Activated CD4-positive, alpha-beta memory T cell treated with anti-CD3 and anti-CD28 coated beads for 36 hours (primary cell): ENCODE measurements around the gene SHMT2. TPM values are rescaled to one million over a fixed set of nuclear protein-coding genes. Genes with fewer than 3 reads are reported as not detected.

ENCODE experiments used
- CTCF ChIA-PET: fragments of 350-600 bp; sonication (Branson Sonifier 250); formaldehyde crosslinking; loops from one replicate; lab custom pipeline; 2021; ENCODE audit warnings: antibody characterized with exemption, inconsistent platforms; lab: Charles Lee
- POLR2A ChIA-PET: fragments of 350-600 bp; sonication (Branson Sonifier 250); formaldehyde crosslinking; loops from one replicate; lab custom pipeline; 2021; ENCODE audit warnings: antibody characterized with exemption; lab: Charles Lee
- DNase-seq: peaks from one replicate; pipeline ENCODE4 v3.0.0-alpha.2; 2020
- H3K27ac Mint-ChIP-seq: one replicate; pipeline ENCODE4 v1.8.0; 2021; ENCODE audit warnings: mixed read lengths
- H3K27me3 Mint-ChIP-seq: one replicate; pipeline ENCODE4 v1.8.0; 2021; ENCODE audit warnings: mixed read lengths
- H3K36me3 Mint-ChIP-seq: one replicate; pipeline ENCODE4 v1.8.0; 2021; ENCODE audit warnings: mixed read lengths
- H3K4me1 Mint-ChIP-seq: one replicate; pipeline ENCODE4 v1.8.0; 2021; ENCODE audit warnings: low read depth, mixed read lengths
- H3K4me3 Mint-ChIP-seq: one replicate; pipeline ENCODE4 v1.8.0; 2021; ENCODE audit warnings: mild to moderate bottlenecking, mixed read lengths
- H3K9me3 Mint-ChIP-seq: one replicate; pipeline ENCODE4 v1.8.0; 2021; ENCODE audit warnings: mixed read lengths
- intact Hi-C: fragments of 100-400 bp; cut with micrococcal nuclease; formaldehyde crosslinking; loops from one replicate; pipeline ENCODE4 v1.15.1; 2023
- total RNA-seq, 2 experiments: library from RNA; stranded (reverse); gene quantifications; one replicate each; pipeline ENCODE4 v1.2.3, GENCODE V29; 2021

The SHMT2 gene
- total RNA-seq, 2 experiments from 2014 or later = 401 to 404 TPM

GRCh38 chr12:57242691-57243454, 13.4 kb downstream of the SHMT2 start:
- ChIA-PET POLR2A (interaction anchor here (0.8 to 2.0 kb wide), 8 partner anchors 9 to 28 kb away, joined by 3 to 11 read pairs (median 4); partner anchors contain the start of gene SHMT2), CTCF (interaction anchor here (0.6 to 15.0 kb wide), 40 partner anchors 9 to 548 kb away, joined by 3 to 447 read pairs (median 5); partner anchors contain the start of genes LRP1, NXPH4, SHMT2 and STAT6)
- no peak overlapping the region for H3K27ac Mint-ChIP-seq
- peaks cover 28% of the 10 kb centered on the region for H3K27me3 Mint-ChIP-seq
- H3K4me3 Mint-ChIP-seq = peak overlapping the region; percentile 63
- H3K36me3 Mint-ChIP-seq = no peaks in the 10 kb centered on the region
- H3K9me3 Mint-ChIP-seq = no peaks in the 10 kb centered on the region
- peaks cover 39% of the 10 kb centered on the region for H3K4me1 Mint-ChIP-seq
- peak; percentile 80 for DNase-seq
- intact Hi-C loops = loop anchor here (1.0 to 5.0 kb wide), 2 partner anchors 29 to 131 kb away; partner anchors contain the start of gene STAT6

GRCh38 chr12:57243521-57244311, 14.2 kb downstream of the SHMT2 start:
- H3K36me3 Mint-ChIP-seq = no peaks in the 10 kb centered on the region
- POLR2A ChIA-PET = interaction anchor here (0.9 to 2.0 kb wide), 4 partner anchors 10 to 29 kb away, joined by 3 to 11 read pairs (median 4); partner anchors contain the start of gene SHMT2
- peaks cover 24% of the 10 kb centered on the region for H3K27me3 Mint-ChIP-seq
- H3K27ac Mint-ChIP-seq = no peak overlapping the region
- peak; percentile 88 for DNase-seq
- H3K4me1 Mint-ChIP-seq = peaks cover 34% of the 10 kb centered on the region
- no peaks in the 10 kb centered on the region for H3K9me3 Mint-ChIP-seq
- intact Hi-C loops = loop anchor here (1.0 to 5.0 kb wide), 2 partner anchors 29 to 131 kb away; partner anchors contain the start of gene STAT6
- CTCF ChIA-PET = interaction anchor here (0.6 to 15.0 kb wide), 31 partner anchors 8 to 549 kb away, joined by 3 to 447 read pairs (median 6); partner anchors contain the start of genes LRP1, NXPH4, SHMT2 and STAT6
- H3K4me3 Mint-ChIP-seq = peak overlapping the region; percentile 63

GRCh38 chr12:57244312-57244696, 14.8 kb downstream of the SHMT2 start:
- POLR2A ChIA-PET = no interaction called here
- CTCF ChIA-PET = interaction anchor here (0.9 to 15.0 kb wide), 7 partner anchors 16 to 118 kb away, joined by 3 to 447 read pairs (median 12); partner anchors contain the start of genes LRP1, NXPH4 and SHMT2
- Mint-ChIP-seq H3K9me3 (no peaks in the 10 kb centered on the region), H3K27ac (no peak overlapping the region), H3K4me3 (no peak overlapping the region), H3K36me3 (no peaks in the 10 kb centered on the region), H3K4me1 (peaks cover 31% of the 10 kb centered on the region), H3K27me3 (peaks cover 21% of the 10 kb centered on the region)
- intact Hi-C loops = loop anchor here (5.0 kb wide), 1 partner anchor 132 kb away; the partner anchor contains the start of gene STAT6
- no peak for DNase-seq

GRCh38 chr12:57247041-57247440, 17.5 kb downstream of the SHMT2 start:
- peaks cover 12% of the 10 kb centered on the region for H3K4me1 Mint-ChIP-seq
- intact Hi-C loops = no loop called here
- H3K27ac Mint-ChIP-seq = no peak overlapping the region
- no peaks in the 10 kb centered on the region for H3K36me3 Mint-ChIP-seq
- CTCF ChIA-PET = interaction anchor here (1.0 to 15.0 kb wide), 3 partner anchors 16 to 205 kb away, joined by 3 to 447 read pairs (median 3); partner anchors contain the start of gene NXPH4
- no peaks in the 10 kb centered on the region for H3K9me3 Mint-ChIP-seq
- POLR2A ChIA-PET = no interaction called here
- no peak overlapping the region for H3K4me3 Mint-ChIP-seq
- H3K27me3 Mint-ChIP-seq = peaks cover 7% of the 10 kb centered on the region
- no peak for DNase-seq

GRCh38 chr12:57248934-57249742, 19.6 kb downstream of the SHMT2 start:
- CTCF ChIA-PET = interaction anchor here (15.0 kb wide), 1 partner anchor 34 kb away, joined by 447 read pairs; the partner anchor contains the start of gene NXPH4
- Mint-ChIP-seq H3K27ac (no peak overlapping the region), H3K4me3 (no peak overlapping the region), H3K4me1 (no peaks in the 10 kb centered on the region), H3K27me3 (no peaks in the 10 kb centered on the region), H3K36me3 (no peaks in the 10 kb centered on the region), H3K9me3 (no peaks in the 10 kb centered on the region)
- intact Hi-C loops = no loop called here
- POLR2A ChIA-PET = no interaction called here
- no peak for DNase-seq

GRCh38 chr12:57250541-57250940, 21.0 kb downstream of the SHMT2 start:
- intact Hi-C loops = no loop called here
- no peak for DNase-seq
- no peak overlapping the region for H3K27ac Mint-ChIP-seq
- POLR2A ChIA-PET = no interaction called here
- H3K4me3 Mint-ChIP-seq = no peak overlapping the region
- no peaks in the 10 kb centered on the region for H3K27me3 Mint-ChIP-seq
- no peaks in the 10 kb centered on the region for H3K4me1 Mint-ChIP-seq
- CTCF ChIA-PET = interaction anchor here (0.5 to 2.4 kb wide), 4 partner anchors 12 to 528 kb away, joined by 4 to 8 read pairs (median 6); no protein-coding TSS in a partner anchor
- H3K9me3 Mint-ChIP-seq = no peaks in the 10 kb centered on the region
- H3K36me3 Mint-ChIP-seq = no peaks in the 10 kb centered on the region

- H3K4me1 Mint-ChIP-seq = no peaks in the 10 kb centered on the region
- no peak within 1 kb of the TSS for H3K27ac Mint-ChIP-seq
- intact Hi-C loops = no loop called here
- peaks cover 3% of the 10 kb centered on the region for H3K36me3 Mint-ChIP-seq
- H3K4me3 Mint-ChIP-seq = no peak within 1 kb of the TSS
- DNase-seq = no peak
- ChIA-PET POLR2A (interaction anchor here (0.5 to 0.6 kb wide), 2 partner anchors 24 to 26 kb away, joined by 3 to 5 read pairs; no protein-coding TSS in a partner anchor), CTCF (interaction anchor here (0.5 to 2.4 kb wide), 9 partner anchors 8 to 527 kb away, joined by 3 to 10 read pairs (median 4); no protein-coding TSS in a partner anchor)
- no peaks in the 10 kb centered on the region for H3K9me3 Mint-ChIP-seq
- H3K27me3 Mint-ChIP-seq = no peaks in the 10 kb centered on the region
These were observed 21.4 kb downstream of the SHMT2 start, which contains the start of gene STAC3 for GRCh38 chr12:57250956-57251355. Gene STAC3 (minus strand): TSS chr12:57251187. CDS start chr12:57249636, 1,551 bp downstream.

GRCh38 chr12:57254506-57255280, 25.2 kb downstream of the SHMT2 start:
- POLR2A ChIA-PET = no interaction called here
- Mint-ChIP-seq H3K4me3 (no peak overlapping the region), H3K27ac (no peak overlapping the region), H3K4me1 (no peaks in the 10 kb centered on the region), H3K36me3 (peaks cover 19% of the 10 kb centered on the region), H3K27me3 (no peaks in the 10 kb centered on the region), H3K9me3 (no peaks in the 10 kb centered on the region)
- no peak for DNase-seq
- CTCF ChIA-PET = no interaction called here
- intact Hi-C loops = no loop called here

GRCh38 chr12:57255916-57256315, 26.4 kb downstream of the SHMT2 start:
- intact Hi-C loops = no loop called here
- CTCF ChIA-PET = interaction anchor here (0.7 to 1.8 kb wide), 3 partner anchors 13 to 526 kb away, joined by 3 to 6 read pairs (median 5); no protein-coding TSS in a partner anchor
- H3K27ac Mint-ChIP-seq = no peak overlapping the region
- no peak overlapping the region for H3K4me3 Mint-ChIP-seq
- no peaks in the 10 kb centered on the region for H3K27me3 Mint-ChIP-seq
- DNase-seq = no peak
- POLR2A ChIA-PET = no interaction called here
- no peaks in the 10 kb centered on the region for H3K4me1 Mint-ChIP-seq
- H3K9me3 Mint-ChIP-seq = no peaks in the 10 kb centered on the region
- peaks cover 20% of the 10 kb centered on the region for H3K36me3 Mint-ChIP-seq
